HG02973 (cell line): ENCODE results near the gene CHRDL1.

Experiments
- ATAC-seq: cut with Tn5 transposase; IDR thresholded peaks from one replicate; pipeline ENCODE4 v1.9.1; 2021; ENCODE audit warnings: moderate library complexity; ENCODE audit not compliant: unreplicated experiment

CHRDL1 gene

GRCh38 chrX:110743679-110744340, 51.8 kb downstream of the CHRDL1 start:
- ATAC-seq = no peak

DNA sequence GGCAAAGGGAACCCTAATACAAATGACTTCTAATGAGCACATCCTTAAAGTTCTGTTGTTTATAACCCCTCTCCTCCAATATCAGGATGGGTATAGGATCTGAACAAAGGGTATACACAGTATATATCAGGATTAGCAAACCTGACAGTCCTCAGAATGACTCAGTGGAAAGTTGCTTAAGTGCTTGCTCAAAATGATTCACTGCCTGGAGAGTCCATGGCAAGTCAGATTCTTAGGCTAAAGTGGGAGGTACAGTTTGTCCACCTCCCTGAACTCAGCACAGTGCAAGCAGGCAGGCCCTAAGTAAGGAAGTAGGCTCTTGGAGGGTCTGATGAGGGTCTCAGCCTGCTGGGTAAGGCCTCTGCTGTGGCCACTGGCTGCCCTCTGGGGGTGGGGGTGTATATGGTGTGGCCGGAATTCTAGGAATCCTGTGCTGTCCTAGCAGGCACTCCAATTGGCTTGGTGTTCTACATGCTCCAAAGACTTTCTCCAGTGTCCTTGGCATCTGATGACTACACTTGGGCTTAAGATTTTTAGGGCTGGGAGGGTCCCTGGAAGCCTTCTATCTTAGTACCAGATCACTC, 54.3 kb downstream of the CHRDL1 start:
- no peak for ATAC-seq

- no peak for ATAC-seq
Measured at GRCh38 chrX:110734894-110735541, 60.6 kb downstream of the CHRDL1 start.

DNA sequence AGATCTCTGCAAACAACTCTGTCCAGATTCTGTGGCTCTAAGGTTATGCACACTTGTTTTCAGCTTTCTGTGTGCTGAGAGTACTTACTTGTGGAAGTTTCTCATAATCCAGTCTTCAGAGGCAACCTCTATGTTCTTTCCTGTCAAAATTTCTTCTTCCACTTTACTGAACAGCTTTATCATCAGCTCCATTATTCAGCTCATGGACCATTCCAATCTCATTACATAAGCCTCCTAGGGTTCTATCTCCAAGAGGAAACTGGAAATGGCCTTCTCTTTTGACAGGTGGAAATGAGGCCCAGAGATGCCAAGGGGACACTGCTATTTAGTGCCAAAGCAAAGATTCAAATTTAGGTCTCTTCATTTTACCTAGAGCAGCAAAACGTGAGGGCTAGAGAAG, 61.3 kb downstream of the CHRDL1 start:
- ATAC-seq = no peak

DNA sequence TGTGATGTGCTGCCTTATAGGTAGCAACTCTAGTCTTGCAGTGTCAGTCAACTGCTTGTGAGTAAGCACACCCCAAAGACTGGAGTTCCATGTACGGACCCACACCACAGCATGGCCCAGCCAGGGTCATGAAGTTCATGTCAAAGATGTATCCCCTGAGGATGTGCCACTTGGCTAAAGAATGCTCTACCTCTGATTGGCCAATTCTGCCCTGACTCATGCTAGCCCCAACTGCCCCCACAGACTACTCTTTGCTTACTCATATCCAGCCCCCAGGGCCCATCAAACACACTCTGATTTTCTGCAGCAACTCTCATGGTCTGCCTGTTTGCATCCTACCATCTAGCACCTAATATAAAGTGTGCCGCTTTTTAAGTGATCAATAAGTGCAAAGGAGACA, 62.5 kb downstream of the CHRDL1 start:
- ATAC-seq = no peak

DNA sequence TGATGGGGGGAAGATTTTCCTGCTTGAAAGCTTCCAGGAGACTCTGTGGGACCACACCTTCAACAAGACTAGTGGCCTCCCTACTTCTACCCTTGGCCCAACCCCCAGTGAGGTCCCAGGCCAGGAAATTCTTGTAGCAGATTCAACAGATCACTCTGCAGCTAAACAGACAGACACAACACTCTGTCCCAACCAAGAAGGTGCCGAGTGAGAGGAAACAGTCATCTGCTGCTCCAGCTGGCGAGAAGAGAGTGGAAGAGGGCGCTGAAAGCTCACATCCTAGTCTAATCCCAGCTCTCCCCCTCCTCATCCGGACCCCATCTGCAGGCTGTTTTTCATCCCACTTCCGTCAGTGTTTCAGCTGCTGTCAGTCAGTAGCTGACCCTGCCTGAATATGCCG, 63.4 kb downstream of the CHRDL1 start:
- ATAC-seq = no peak

DNA sequence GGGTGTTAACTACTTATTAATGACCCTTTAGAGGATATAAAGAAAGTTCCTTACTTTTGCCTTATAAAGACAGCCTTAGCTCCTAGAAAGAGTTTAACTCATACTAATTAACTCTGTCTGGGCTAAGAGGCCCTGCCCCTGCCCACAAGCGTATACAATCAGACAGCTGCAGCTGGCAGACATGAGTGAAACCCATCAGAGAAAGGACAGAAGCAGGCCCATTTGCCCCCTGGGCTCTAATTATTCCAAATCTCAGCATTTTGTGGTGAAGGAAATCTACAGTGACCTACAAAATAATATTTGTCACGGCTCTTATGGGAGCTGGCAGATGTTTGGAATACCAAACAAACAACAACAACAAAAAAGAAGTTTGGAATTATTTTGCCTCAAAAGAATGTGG, 71.8 kb downstream of the CHRDL1 start:
- no peak for ATAC-seq

DNA sequence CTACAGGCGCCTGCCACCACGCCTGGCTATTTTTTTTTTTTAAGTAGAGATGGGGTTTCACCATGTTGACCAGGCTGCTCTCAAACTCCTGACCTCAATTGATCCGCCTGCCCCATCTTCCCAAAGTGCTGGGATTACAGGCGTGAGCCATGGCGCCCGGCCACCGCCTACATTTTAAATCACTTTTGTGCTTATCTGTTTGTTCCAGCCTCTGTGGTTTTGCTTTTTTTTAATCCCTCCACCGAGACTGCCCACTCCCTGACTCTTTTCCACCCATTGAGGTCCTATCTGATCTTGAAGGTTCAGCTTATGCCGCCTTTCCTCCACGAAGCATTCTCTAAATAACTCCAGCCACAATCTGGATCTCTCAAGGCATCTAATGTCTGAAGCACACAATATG, 73.5 kb downstream of the CHRDL1 start:
- no peak for ATAC-seq

DNA sequence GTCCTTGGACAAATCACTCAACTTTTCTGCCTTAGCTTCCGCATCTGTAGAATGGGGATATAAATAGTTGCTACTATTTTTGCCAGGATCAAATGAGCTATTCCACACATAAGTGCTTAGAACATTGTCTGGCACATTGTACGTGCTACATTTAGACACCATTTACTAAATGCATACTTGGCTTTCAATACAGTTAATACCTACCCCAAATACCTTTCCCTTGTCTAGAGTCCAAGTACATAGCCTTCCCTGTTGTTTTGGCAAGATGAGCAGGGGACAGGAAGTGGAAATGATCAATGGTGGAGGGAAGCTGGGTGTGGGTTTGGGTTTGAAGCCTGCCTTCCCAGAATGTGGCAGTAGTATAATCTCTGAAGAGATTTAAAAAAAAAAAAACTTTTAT, 82.0 kb downstream of the CHRDL1 start:
- ATAC-seq = no peak

DNA sequence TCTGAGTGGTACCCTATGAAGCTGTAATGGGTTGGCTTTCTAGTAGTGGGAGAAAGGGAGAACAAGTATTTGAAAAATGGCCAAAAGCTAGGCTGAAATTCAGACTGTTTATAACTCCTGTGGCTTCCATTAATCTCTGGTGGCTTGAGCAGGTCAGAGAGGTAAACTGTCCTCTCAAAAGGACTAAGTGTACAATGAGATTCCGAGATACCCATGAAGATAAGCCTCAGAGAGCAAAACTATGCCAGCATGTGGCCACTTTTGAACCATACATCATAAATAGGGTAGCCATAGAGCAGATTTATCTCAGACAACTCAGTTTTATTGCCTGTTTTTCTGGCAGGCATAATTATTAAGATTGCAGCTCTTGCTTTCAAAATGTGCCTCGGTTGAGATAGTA, 89.2 kb downstream of the CHRDL1 start:
- ATAC-seq = no peak

DNA sequence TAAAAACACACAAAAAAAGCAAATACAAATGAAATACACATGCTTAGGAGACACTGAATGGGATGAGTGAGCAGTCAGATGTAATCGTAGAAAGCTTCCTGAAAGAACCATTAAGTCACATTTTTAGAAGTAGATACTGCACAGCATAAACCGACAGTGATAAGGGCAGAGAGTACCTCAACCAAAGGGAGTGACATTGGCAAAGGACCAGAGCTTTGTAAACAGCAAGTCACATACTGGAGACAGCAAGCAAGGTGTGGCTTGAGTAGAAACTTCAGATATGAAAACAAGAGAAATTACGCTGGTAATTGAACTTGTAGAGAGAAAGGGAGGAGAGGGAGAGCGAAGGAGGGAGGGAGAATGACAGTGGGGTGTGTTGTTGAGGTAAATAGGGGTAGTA, 92.0 kb downstream of the CHRDL1 start:
- no peak for ATAC-seq

DNA sequence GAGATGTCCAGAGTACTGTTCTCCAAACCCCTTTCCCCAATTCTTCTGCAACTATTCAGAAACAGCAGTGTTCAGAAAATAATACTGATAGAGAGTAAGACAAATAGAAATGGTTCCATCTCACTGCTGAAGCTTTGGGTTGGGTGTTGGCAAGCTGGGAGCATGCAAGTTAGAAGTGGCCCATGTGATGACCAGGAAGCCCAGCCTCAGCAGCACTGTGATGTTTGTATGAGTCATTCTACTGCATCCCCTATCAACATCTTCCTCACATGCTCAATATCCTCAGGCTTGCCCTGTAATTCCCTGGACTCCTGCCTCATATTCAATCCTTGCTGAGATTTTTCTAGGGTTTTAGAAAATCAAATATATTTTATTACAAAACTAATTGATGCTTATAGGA, 96.5 kb downstream of the CHRDL1 start:
- no peak for ATAC-seq

GRCh38 chrX:110698696-110699095, 96.9 kb downstream of the CHRDL1 start:
- ATAC-seq = peak; percentile 83

GRCh38 chrX:110692866-110693265, 102.8 kb downstream of the CHRDL1 start:
- ATAC-seq = no peak

GRCh38 chrX:110691446-110691845, 104.2 kb downstream of the CHRDL1 start:
- ATAC-seq = no peak

- no peak for ATAC-seq
Measured at GRCh38 chrX:110684653-110685052, 111.0 kb downstream of the CHRDL1 start.

- ATAC-seq = no peak
Measured at GRCh38 chrX:110683925-110684324, 111.7 kb downstream of the CHRDL1 start.

DNA sequence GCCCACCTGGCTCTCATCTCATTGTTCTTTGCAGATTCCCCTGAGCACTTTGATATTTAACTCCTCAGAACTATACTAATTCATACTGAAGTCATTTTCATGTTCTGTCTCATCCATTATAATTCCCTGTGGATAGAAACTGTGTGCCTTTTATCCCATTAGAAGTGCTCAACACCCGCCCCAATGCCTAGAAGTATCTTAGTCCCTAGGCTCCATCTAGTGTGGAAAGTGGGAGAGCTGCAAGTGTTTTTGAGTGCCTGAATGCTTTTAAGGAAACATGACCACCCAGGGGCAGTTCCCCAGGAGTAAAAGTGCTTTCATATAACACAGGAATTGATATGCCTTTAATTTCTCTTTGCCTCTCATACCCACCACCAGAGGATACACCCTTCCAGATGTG, 117.0 kb downstream of the CHRDL1 start:
- ATAC-seq = no peak

GRCh38 chrX:110675886-110676285, 119.7 kb downstream of the CHRDL1 start:
- no peak for ATAC-seq

GRCh38 chrX:110671068-110671803, 124.4 kb downstream of the CHRDL1 start:
- ATAC-seq = peak; percentile 98

DNA sequence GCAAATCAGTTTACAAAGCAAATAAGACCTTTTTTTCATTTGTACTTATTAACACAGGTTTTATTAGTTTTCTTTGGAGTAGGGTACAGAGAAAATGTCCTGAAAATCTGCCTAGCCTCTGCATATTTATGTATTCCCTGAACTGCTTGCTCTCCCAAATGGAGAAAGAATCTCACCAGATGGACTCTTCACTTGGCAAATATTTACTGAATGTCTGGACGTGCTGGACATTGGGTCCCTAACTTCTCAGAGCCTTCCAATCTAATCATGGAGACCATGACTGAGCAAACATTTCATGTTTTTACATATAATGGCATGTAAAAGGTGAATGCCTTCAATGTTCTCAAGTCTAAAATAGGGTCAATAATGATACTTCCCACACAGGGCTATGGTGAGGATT, 126.0 kb downstream of the CHRDL1 start:
- ATAC-seq = no peak

DNA sequence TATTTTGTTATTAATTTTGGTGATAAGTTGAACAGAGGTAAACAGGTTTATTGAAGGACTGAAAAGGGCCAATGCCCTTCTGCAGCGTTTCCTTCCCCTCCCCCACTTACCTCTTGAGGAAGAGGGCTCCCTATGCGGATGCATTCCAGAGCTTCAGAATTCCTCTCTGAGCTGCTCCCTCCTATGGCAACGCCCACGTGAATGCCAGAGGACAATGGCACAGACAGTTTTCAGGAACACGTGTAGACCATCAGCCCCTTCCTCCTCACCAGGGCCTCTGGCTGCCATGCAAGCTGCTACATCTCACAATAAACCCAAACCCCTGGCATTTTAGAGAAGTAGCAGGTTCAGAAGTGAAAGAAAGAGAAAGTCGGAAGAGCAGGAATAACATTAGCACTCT, 127.9 kb downstream of the CHRDL1 start:
- no peak for ATAC-seq
